SK-N-SH (cell line): ENCODE data around the gene ERC2. TPM values are rescaled to one million over a fixed set of nuclear protein-coding genes. Genes with fewer than 3 reads are reported as not detected.

Experiments used
- CTCF ChIA-PET: fragments of 300-600, 350-600 bp; formaldehyde crosslinking; extraction: SDS; loops from one replicate; lab custom pipeline; 2021; lab: Yijun Ruan, JAX
- POLR2A ChIA-PET: fragments of 350-600 bp; sonication (Branson Sonifier 250); formaldehyde crosslinking; extraction: SDS; loops from one replicate; lab custom pipeline; 2020; ENCODE audit warnings: antibody characterized with exemption, inconsistent platforms; lab: Yijun Ruan, JAX
- DNase-seq: peaks from one replicate; pipeline ENCODE4 v3.0.0; 2012
- H2AFZ ChIP-seq: fragments of 200-600 bp; sonication (generic); 2 replicates; pipeline ENCODE4 v1.8.1; 2016; ENCODE audit warnings: antibody characterized with exemption, mild to moderate bottlenecking, low read depth
- H3F3A ChIP-seq: fragments of 200-600 bp; sonication (generic); replicated peaks from 2 replicates; pipeline ENCODE3; 2016; ENCODE audit warnings: antibody characterized with exemption, mild to moderate bottlenecking; ENCODE audit not compliant: insufficient read depth
- H3K27ac ChIP-seq, 2 experiments: fragments of 200-500 bp in 1 of 2; fragments of 200-600 bp in 1 of 2; sonication (Bioruptor generic) in 1 of 2; sonication (generic), shearing (Covaris generic) in 1 of 2; 2 replicates each; pipeline versions ENCODE4 v1.5.1 to v1.6.1; 2014 to 2016; ENCODE audit warnings: low read depth in 2 of 2, inconsistent platforms in 1 of 2, low read length in 1 of 2, mild to moderate bottlenecking in 1 of 2, mixed read lengths in 1 of 2
- H3K27me3 ChIP-seq: fragments of 200-600 bp; sonication (generic), shearing (Covaris generic); 2 replicates; pipeline ENCODE4 v1.6.1; 2016; ENCODE audit warnings: mixed run types; ENCODE audit not compliant: insufficient read depth
- H3K36me3 ChIP-seq, 2 experiments: fragments of 200-500 bp in 1 of 2; fragments of 200-600 bp in 1 of 2; sonication (Bioruptor generic) in 1 of 2; sonication (generic) in 1 of 2; replicated peaks in 1 of 2; 2 replicates each; pipeline versions ENCODE3 to v1.5.1; 2014 to 2016; ENCODE audit warnings: low read length in 1 of 2, mild to moderate bottlenecking in 1 of 2; ENCODE audit not compliant: insufficient read depth in 2 of 2, control insufficient read depth in 1 of 2
- H3K4me1 ChIP-seq, 2 experiments: fragments of 200-500 bp in 1 of 2; fragments of 200-600 bp in 1 of 2; sonication (Bioruptor generic) in 1 of 2; sonication (generic), shearing (Covaris generic) in 1 of 2; 2 replicates each; pipeline versions ENCODE4 v1.5.1 to v1.6.1; 2014 to 2016; ENCODE audit warnings: low read depth in 1 of 2, low read length in 1 of 2, mixed run types in 1 of 2; ENCODE audit not compliant: insufficient read depth in 2 of 2, control insufficient read depth in 1 of 2
- H3K4me2 ChIP-seq: fragments of 200-600 bp; sonication (generic), shearing (Covaris generic); 2 replicates; pipeline ENCODE4 v1.6.1; 2017; ENCODE audit warnings: mixed run types
- H3K4me3 ChIP-seq, 2 experiments: fragments of 200-500 bp in 1 of 2; fragments of 200-600 bp in 1 of 2; sonication (Bioruptor generic) in 1 of 2; sonication (generic), shearing (Covaris generic) in 1 of 2; 2 replicates each; pipeline versions ENCODE4 v1.5.1 to v1.8.1; 2014 to 2016; ENCODE audit warnings: low read depth in 2 of 2, inconsistent platforms in 1 of 2, low read length in 1 of 2, mild to moderate bottlenecking in 1 of 2, mixed read lengths in 1 of 2, moderate library complexity in 1 of 2
- H3K79me2 ChIP-seq: fragments of 200-600 bp; sonication (generic); 2 replicates; pipeline ENCODE4 v1.8.1; 2017; ENCODE audit warnings: mild to moderate bottlenecking; ENCODE audit not compliant: insufficient read depth
- H3K9ac ChIP-seq: fragments of 200-600 bp; sonication (generic); 2 replicates; pipeline ENCODE4 v1.6.1; 2017; ENCODE audit warnings: mixed run types
- H3K9me2 ChIP-seq: fragments of 200-600 bp; sonication (generic); 2 replicates; pipeline ENCODE4 v1.6.1; 2017; ENCODE audit warnings: mixed run types
- H3K9me3 ChIP-seq: fragments of 200-600 bp; sonication (generic); 2 replicates; pipeline ENCODE4 v1.6.1; 2017; ENCODE audit warnings: mixed run types, mild to moderate bottlenecking, moderate library complexity
- H4K20me1 ChIP-seq: fragments of 200-600 bp; sonication (generic); 2 replicates; pipeline ENCODE4 v1.6.1; 2017; ENCODE audit warnings: mild to moderate bottlenecking, mixed run types; ENCODE audit not compliant: insufficient read depth
- EZH2phosphoT487 ChIP-seq: fragments of 200-600 bp; sonication (generic); IDR thresholded peaks from 2 replicates; pipeline ENCODE4 v1.6.1; 2017; ENCODE audit warnings: low read depth, mixed run types, mild to moderate bottlenecking, antibody characterized with exemption, moderate library complexity, borderline replicate concordance
- FOXJ3 ChIP-seq: sonication (generic); formaldehyde crosslinking; IDR thresholded peaks from 2 replicates; pipeline ENCODE4 v1.5.1; 2020; ENCODE audit warnings: mild to moderate bottlenecking, missing genetic modification reagents
- FOXM1 ChIP-seq: IDR thresholded peaks from 2 replicates; pipeline ENCODE4 v1.4.0; 2012; ENCODE audit warnings: low read depth, mild to moderate bottlenecking
- GATA2 ChIP-seq: sonication (generic); formaldehyde crosslinking; IDR thresholded peaks from 2 replicates; pipeline ENCODE4 v1.5.0; 2020; ENCODE audit warnings: mild to moderate bottlenecking, missing genetic modification reagents
- JUND ChIP-seq: IDR thresholded peaks from 2 replicates; pipeline ENCODE4 v1.4.0; 2012
- MXI1 ChIP-seq: IDR thresholded peaks from 2 replicates; pipeline ENCODE4 v1.6.1; 2012; ENCODE audit warnings: mild to moderate bottlenecking, low read depth, low read length, improper control_type of control experiment
- NRF1 ChIP-seq: IDR thresholded peaks from 2 replicates; pipeline ENCODE4 v1.6.1; 2012; ENCODE audit warnings: low read depth, mild to moderate bottlenecking, low read length
- RXRA ChIP-seq: IDR thresholded peaks from 2 replicates; pipeline ENCODE4 v1.4.0; 2012; ENCODE audit warnings: low read depth, mild to moderate bottlenecking, borderline replicate concordance
- SMC3 ChIP-seq: IDR thresholded peaks from 2 replicates; pipeline ENCODE4 v1.6.1; 2012; ENCODE audit warnings: low read depth, low read length, improper control_type of control experiment
- TAF1 ChIP-seq: IDR thresholded peaks from 2 replicates; pipeline ENCODE4 v1.6.1; 2012; ENCODE audit warnings: low read depth, mild to moderate bottlenecking, low read length, moderate library complexity, borderline replicate concordance
- TCF12 ChIP-seq: IDR thresholded peaks from 2 replicates; pipeline ENCODE4 v1.4.0; 2012
- YY1 ChIP-seq: IDR thresholded peaks from 2 replicates; pipeline ENCODE4 v1.4.0; 2012; ENCODE audit warnings: low read depth, mild to moderate bottlenecking
- WGBS: methylation state at CpG from one replicate; pipeline ENCODE4 v1.1.6; 2017; ENCODE audit warnings: low lambda C conversion rate; 5-methylcytosine and 5-hydroxymethylcytosine counted together
- polyA plus RNA-seq, 3 experiments: library from polyadenylated mRNA; depleted of rRNA; stranded (reverse); fragments of >200 nt; gene quantifications; 2 replicates each; pipeline ENCODE4 v1.2.3, GENCODE V29; 2012
- TF ChIP-seq, protein P1 (sequence below): IDR thresholded peaks from 2 replicates; pipeline ENCODE4 v1.4.0; 2012; ENCODE audit warnings: low read depth, borderline replicate concordance

The ERC2 gene
- polyA plus RNA-seq, 1 of the 3 experiments (the other 2 are of a cell fraction) = 1.6 TPM

DNA sequence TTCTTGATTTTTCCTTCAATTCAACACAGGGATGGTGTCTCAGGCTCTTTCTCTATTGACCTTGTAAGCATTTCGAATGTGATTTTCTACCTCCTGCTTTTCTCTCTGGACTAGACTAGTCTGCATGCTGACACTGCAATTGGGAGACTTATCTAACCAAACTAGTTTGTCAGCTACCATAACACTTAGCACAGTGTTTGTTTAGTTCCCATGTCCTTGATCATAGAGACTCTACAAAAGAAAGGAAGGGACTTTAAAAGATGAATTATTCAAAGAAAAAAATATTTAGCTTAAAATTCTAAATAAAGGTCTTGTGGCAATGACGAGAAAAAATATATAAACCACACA lies 407.0 kb downstream of the ERC2 start:
- H3K4me3 ChIP-seq = no peak overlapping the region

DNA sequence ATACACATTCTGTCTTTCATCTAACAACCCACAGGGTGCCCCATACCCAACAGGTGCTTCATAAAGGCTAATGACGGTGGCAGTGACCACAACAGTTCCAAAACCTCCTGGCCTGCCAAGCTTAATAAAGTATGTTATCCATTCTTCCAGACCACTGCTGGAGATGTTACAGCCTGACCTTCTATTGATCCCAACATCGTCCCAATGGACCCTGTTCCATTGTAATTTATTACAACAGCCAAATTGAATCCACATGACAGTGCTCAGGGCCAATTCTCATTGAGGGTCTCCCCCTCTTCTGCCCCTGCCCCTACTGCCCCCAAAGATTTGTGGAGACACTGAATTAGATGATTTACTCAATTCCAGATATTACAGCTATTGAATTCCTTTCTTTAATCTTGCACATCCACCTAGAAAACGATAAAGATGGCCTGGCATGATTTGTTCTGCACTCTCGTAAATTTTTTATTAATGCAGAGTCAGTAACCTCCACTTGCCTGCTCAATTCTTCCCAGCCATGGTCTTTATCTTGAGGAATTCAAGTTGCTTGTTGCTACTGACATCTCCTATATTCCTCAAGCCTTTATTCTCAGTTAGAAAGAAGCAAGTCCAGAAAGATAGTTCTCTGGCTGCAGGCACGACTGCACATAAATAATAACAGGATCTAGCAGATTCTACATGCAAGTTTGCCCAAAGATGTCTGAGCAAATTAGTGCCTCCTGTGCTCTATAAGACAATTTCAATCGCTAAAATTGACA lies 407.6 kb downstream of the ERC2 start:
- no peak overlapping the region for H3K27ac ChIP-seq
- H3K9ac ChIP-seq = no peak overlapping the region
- no peak for DNase-seq
- no peaks in the 10 kb centered on the region for H3K27me3 ChIP-seq
- CTCF ChIA-PET = interaction anchor here (0.9 to 1.5 kb wide), 5 partner anchors 18 to 1206 kb away, joined by 3 to 4 read pairs (median 3); no protein-coding TSS in a partner anchor
- H4K20me1 ChIP-seq = no peaks in the 10 kb centered on the region
- no peaks in the 10 kb centered on the region for H3K9me2 ChIP-seq
- no peaks in the 10 kb centered on the region for H3K4me1 ChIP-seq
- H3K36me3 ChIP-seq = no peaks in the 10 kb centered on the region
- H3K79me2 ChIP-seq = no peaks in the 10 kb centered on the region
- TF ChIP-seq TCF12 (no peak), FOXM1 (no peak), MXI1 (no peak), RXRA (no peak), FOXJ3 (CRISPR knock-in tag) (no peak), YY1 (no peak), GATA2 (CRISPR knock-in tag) (no peak), SMC3 (no peak), JUND (no peak), TAF1 (no peak), EZH2phosphoT487 (no peak), NRF1 (no peak)
- TF ChIP-seq, protein P1, sequence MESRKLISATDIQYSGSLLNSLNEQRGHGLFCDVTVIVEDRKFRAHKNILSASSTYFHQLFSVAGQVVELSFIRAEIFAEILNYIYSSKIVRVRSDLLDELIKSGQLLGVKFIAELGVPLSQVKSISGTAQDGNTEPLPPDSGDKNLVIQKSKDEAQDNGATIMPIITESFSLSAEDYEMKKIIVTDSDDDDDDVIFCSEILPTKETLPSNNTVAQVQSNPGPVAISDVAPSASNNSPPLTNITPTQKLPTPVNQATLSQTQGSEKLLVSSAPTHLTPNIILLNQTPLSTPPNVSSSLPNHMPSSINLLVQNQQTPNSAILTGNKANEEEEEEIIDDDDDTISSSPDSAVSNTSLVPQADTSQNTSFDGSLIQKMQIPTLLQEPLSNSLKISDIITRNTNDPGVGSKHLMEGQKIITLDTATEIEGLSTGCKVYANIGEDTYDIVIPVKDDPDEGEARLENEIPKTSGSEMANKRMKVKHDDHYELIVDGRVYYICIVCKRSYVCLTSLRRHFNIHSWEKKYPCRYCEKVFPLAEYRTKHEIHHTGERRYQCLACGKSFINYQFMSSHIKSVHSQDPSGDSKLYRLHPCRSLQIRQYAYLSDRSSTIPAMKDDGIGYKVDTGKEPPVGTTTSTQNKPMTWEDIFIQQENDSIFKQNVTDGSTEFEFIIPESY = no peak
- POLR2A ChIA-PET = no interaction called here
- no peaks in the 10 kb centered on the region for H3K9me3 ChIP-seq
- H3K4me3 ChIP-seq = no peak overlapping the region
- H3F3A ChIP-seq = no peaks in the 10 kb centered on the region
- no peak overlapping the region for H2AFZ ChIP-seq
- 65% methylated on average over 6 of the region's 6 CpGs for WGBS
- no peak overlapping the region for H3K4me2 ChIP-seq

More for the DNA sequence above, 407.0 kb downstream of the ERC2 start:
- Histone ChIP-seq H3K9ac (no peak overlapping the region), H3K79me2 (no peaks in the 10 kb centered on the region), H3K9me3 (no peaks in the 10 kb centered on the region), H3K36me3 (no peaks in the 10 kb centered on the region), H3K4me1 (no peaks in the 10 kb centered on the region), H3K4me2 (no peak overlapping the region), H3K9me2 (no peaks in the 10 kb centered on the region), H2AFZ (no peak overlapping the region), H4K20me1 (no peaks in the 10 kb centered on the region), H3F3A (no peaks in the 10 kb centered on the region), H3K27me3 (no peaks in the 10 kb centered on the region), H3K27ac (no peak overlapping the region)
- POLR2A ChIA-PET = no interaction called here
- no peak for TF ChIP-seq FOXM1
- CTCF ChIA-PET = interaction anchor here (1.0 to 1.5 kb wide), 5 partner anchors 17 to 339 kb away, joined by 3 to 4 read pairs (median 3); no protein-coding TSS in a partner anchor
- WGBS = 40% methylated on average over 2 of the region's 2 CpGs
- DNase-seq = no peak
